Erythroblast (primary cell): Measurements from ENCODE around the gene ZNF746.

ENCODE experiments used
- DNase-seq, 2 experiments: peaks; one replicate each; lab custom pipeline; 2025; lab: John Stamatoyannopoulos, UW
- GATA1 ChIP-seq: IDR thresholded peaks from 2 replicates; pipeline ENCODE4 v1.6.1; 2011; ENCODE audit warnings: low read depth, mild to moderate bottlenecking, control low read depth, low read length, moderate library complexity
- POLR2A ChIP-seq: IDR thresholded peaks from 2 replicates; pipeline ENCODE4 v1.6.1; 2011; ENCODE audit warnings: mild to moderate bottlenecking, low read length

The ZNF746 gene

DNA sequence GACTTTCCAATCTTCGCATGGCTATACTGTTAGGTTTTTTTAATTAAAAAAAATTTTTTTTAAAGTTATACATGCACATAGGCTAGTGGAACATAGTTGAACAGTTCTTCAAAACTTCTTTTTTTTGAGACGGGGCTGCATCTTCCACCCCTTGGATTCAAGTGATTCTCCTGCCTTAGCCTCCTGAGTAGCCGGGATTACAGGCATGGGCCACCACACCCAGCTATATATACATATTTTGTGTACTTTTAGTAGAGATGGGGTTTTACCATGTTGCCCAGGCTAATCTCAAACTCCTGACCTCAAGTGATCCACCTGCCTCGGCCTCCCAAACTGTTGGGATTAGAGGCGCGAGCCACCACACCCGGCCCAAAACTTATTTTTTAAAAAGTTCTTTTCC is 54.1 kb downstream of the ZNF746 start:
- no peak for TF ChIP-seq POLR2A
- no peak for TF ChIP-seq GATA1
- no peak for DNase-seq

DNA sequence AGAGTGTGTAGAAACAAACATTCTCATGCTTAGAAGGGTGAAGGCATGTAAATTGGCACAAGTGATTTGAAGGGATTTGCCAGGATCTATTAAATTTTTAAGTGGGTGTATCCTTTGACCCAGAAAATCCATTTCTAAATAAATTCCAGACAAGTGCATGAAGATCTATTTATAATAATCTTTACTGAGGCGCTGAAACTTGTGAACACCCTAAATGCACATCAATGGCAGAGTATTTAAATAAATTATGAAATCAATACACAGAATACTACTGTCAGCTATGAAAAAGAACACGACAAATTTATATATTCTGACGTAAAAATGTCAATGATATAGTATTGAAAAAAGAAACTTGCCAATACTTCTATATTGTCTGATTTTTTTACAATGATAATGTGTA is 54.7 kb downstream of the ZNF746 start:
- DNase-seq: no peak
- no peak for TF ChIP-seq GATA1
- TF ChIP-seq POLR2A: no peak

DNA sequence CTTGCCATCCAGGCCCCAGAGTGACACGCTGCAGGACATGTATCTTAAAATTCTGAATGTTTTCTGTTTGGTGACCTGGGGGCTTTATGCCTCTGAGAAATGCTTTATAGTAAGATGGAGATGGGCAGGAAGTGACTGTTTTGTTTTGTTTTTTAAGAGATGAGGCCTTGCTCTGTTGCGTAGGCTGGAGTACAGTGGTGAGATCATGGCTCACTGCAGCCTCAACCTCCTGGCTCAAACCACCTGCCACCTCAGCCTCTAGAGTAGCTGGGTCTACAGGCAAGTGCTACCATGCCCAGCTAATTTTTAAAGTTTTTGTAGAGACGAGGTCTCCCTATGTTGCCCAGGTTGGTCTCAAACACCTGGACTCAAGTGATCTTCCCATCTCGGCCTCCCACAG is 57.4 kb downstream of the ZNF746 start:
- TF ChIP-seq POLR2A (no peak), GATA1 (no peak)
- DNase-seq: no peak

DNA sequence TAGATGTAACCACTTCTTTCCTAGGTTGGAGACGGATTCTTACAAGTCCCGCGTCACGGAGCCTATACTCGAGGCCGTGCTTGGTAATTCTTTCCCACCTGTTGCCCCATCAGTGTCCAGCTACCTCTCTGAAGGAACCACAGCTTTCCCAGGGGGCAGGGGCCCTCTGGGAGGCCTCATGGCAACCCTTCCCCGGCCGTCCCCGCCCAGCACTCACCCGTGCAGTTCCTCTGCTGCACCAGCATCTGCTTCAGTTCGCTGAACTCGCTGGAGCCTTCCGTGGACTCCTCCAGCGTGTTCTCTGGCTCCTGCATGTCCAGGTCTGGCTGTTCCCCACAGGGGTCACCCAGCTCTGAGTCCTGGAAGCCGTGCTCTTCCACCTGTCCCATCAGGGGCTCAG is 61.3 kb downstream of the ZNF746 start:
- TF ChIP-seq POLR2A: no peak
- no peak for TF ChIP-seq GATA1
- no peak for DNase-seq

DNA sequence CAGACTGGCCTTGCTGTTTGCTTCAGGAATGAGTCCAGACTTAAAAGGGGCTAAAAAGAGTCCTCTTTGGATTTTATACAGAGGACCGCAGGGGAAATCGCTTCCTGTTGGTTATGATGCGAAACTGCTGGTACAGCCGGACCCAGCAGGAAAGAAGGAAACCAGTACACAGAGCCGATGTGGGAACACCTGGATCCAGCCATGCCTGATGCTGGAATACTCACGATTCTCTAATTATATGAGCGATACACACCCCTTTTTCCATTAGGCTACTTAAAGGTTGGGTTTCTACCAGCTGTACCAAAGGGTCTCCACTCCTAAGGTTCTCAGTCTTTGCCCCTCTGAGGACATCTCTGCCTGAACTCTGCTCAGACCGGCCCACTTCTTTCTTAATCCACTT is 64.5 kb downstream of the ZNF746 start:
- no peak for TF ChIP-seq GATA1
- no peak for TF ChIP-seq POLR2A
- DNase-seq: no peak

DNA sequence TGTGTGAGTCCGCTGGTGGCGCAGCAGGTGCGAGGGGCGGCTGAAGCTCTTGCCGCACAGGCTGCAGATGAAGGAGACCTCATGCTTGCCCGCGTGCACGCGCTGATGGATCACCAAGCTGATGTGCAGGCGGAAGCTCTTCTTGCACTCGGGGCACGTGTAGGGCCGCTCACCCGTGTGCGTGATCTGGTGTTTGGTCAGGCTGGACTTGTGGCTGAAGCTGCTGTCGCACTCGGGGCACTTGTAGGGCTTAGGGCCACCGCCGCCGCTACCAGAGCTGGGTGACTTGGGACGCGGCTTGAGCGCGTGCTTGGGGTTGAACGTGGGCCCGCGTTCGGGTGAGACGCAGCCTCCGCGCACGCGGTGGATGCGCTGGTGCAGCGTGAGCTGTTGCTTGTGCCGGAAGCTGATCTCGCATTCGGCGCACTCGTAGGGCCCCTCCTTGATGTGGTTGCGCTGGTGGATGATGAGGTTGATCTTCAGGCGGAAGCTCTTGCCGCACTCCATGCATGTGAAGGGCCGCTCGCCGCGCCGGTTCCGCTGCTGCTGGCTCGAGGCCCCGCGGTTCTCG is 65.4 kb downstream of the ZNF746 start:
- TF ChIP-seq GATA1 (no peak), POLR2A (no peak)
- DNase-seq: no peak

DNA sequence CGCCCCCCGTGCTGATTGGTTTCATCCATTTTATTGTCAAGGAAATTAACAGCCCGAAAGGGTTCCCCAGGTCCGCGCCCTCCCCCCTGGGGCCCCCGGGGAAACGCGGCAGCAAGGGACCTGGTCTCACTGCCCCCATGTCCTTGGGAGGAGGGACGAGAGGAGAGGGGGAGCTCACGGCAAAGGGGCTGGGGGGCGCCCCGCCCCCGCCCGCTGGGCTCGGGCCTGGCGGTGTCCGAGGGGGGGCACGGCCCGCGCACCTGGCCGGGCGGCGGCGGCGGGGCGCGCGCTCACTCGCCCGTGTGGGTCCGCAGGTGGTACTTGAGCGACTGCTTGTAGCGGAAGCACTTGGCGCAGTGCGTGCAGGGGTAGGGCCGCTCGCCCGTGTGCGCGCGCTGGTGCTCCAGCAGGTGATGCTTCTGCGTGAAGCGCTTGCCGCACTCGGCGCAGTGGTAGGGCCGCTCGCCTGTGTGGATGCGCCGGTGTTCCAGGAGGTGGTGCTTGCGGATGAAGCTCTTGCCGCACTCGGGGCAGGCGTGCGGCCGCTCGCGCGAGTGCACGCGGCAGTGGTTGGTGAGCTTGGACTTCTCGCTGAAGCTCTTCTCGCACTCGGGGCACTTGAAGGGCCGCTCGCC is 66.0 kb downstream of the ZNF746 start:
- no peak for DNase-seq
- no peak for TF ChIP-seq POLR2A

DNA sequence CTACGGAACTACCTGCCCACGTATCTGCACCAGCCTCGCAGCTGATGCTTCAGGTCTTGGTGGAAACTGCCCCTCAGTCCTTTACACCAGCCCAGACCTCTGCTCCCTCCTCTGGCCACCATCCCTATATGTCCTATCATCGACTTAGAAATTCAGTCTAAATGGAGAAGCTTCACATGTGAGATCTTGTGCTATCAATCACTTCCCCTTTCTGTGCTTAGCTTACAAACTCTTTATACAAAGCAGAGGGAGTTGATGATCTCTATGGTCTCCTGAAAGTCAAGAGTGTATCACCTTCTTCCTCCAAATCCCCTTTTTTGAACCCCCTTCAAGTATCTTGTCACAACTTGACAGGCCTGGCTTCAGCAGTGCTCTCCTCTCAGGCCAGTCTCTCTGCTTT is 67.4 kb downstream of the ZNF746 start:
- TF ChIP-seq POLR2A (no peak), GATA1 (no peak)
- no peak for DNase-seq

DNA sequence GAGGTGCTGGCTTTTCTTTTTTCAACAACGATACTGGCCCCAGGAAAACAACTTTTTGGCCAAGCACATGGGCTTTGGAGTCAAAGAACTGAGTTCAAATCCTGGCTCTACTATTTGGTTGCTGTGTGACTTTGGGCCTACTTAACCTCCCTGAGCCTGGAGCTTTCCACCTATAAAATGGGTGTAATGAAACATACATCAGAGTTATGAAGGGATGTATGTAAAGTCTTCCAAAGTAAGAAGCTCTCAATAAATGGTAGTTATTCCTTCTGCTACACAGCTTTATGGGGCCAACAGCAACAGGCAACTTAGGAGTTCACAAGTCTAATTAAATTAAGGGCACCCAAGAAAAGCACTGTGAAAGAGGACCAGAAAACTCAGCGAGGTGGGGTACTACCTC is 69.7 kb downstream of the ZNF746 start:
- TF ChIP-seq GATA1 (no peak), POLR2A (no peak)
- no peak for DNase-seq

DNA sequence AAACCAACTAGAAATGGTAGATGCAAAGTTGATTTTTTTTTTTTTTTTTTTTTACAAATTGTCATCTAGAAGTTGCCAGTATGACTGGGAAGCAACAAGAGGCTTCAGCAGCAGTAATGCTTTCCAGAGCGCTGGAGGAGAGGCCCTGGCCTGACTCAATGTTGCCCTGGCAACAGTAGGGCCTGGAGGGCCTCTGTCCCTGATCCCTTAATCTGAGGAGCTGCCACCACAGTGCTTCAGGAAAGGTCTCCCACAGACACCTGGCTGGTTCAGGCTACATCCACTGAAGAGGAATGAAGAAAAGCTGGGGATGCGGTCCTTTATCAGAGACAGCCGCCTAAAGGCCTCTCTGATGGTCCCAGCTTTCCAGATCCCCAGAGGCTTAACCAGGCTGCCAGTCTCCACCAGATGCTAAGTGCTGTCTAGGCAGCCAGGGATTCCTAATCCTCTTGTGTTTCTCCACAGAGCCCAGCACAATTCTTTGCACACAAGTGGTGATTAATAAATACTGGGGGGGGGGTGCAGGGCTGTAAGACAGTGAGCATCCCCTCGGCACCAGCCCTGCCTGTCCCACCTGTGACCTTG is 70.4 kb downstream of the ZNF746 start:
- DNase-seq: no peak
- TF ChIP-seq GATA1 (no peak), POLR2A (no peak)

DNA sequence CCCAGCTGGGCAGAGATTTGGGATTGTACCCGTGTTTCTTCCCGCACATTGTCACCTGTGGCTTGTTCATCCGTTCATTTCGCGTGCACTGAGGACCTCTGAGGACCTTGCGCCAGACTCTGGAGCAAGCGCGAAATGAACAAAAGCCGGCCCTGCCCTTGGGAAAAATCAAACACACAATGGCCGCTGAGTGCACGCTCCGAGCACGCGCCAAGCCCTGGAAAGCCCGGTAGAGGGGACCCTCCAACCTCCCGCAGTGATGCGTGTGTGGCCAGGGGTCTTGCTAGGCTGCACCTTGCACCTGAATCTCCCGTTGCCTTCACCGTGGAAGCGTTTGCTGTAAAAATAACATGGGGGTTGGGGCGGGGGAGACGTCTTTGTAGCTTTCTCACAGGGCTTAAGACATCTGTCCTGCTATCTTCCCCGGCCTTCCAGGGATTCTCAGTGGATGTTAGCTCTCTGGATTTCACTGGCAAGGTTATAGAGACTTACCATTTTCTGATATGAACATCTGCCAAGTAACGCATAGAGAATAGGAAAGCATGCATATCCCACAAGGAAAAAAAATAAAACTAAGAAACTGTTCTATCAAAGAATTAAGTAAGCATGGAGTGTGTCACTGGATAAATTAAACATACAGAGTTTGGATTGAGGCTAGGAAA is 74.0 kb downstream of the ZNF746 start:
- DNase-seq: no peak
- TF ChIP-seq GATA1 (no peak), POLR2A (no peak)

DNA sequence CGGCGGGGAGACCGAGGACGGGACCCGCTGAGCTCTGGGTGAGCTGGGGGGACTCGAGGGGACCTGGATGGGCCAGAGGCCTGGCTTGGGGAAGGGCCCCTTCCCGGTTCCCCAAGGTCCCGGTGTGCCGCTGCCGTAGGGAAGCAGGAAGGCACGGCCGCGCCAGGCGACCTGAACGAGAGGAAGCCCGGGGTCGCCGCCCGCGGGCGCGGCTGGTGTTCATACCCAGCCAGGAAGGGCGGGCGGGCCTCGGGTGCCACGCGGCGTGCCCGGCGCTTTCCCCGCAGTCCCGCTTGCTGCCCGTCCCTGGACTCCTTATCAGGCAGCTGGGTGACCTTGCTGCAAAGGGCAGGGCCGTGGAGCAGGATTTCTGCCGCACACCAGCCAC is 74.7 kb downstream of the ZNF746 start:
- TF ChIP-seq GATA1 (no peak), POLR2A (no peak)
- peak; percentile 39 to 42 for DNase-seq
